ENCODE results near the gene PELI2.

The PELI2 gene

DNA sequence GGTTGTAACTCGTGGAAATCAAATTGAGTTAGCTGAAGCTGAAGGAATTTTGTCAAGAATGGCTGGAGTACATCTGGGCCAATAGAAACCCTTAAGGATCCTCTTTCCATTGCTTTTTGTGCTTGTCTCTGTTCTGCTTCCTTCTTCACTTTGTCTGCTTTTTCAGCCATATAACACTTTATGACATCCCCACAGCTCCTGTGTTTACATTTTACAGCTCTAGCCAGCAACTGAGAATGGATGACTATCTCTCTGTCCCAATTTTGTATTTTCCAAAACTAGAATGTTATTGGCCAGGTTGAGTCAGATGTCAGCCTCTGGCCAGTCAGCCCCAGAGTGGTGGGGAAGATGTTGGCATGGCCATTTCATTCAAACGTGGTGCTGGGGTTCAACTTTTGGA lies 57.6 kb downstream of the PELI2 start:
- DNase-seq: no peak

DNA sequence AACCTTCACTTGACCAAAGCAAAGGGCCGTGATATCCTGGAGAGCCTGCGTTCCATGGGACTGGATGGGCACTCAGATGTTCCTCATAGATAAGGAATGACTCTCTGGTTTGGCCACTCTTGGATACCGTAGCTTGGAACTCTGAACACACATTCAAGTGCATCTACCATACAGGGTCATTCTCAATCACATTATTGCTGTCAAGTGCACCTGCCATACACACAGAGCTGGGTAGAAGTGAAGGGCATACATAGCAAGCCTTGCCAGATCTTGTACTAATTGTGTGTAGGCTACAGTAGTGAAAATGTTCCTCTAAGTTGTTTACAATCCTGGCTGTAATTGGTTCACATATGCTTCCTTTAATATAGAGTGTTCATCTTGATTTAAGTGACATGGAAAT lies 58.3 kb downstream of the PELI2 start:
- no peak for DNase-seq

DNA sequence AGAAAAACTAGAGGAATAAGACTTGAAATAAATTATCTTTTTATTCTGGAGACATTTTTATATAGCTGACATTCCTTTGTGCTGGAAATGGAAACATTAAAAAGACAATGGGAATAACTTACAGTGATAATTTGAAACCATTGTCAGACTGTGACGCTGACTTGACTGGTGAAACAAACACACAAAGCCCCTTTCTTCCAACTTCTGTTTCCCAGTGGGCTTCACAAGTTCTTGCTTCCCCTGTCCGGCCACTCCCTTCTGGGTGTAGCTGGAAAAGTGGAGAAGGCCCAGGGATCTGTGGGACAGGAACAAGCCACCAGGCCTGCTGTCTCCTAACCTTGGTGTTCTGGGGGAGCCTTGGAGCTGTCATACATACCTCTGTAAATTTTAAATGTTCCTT lies 58.8 kb downstream of the PELI2 start:
- DNase-seq: no peak

DNA sequence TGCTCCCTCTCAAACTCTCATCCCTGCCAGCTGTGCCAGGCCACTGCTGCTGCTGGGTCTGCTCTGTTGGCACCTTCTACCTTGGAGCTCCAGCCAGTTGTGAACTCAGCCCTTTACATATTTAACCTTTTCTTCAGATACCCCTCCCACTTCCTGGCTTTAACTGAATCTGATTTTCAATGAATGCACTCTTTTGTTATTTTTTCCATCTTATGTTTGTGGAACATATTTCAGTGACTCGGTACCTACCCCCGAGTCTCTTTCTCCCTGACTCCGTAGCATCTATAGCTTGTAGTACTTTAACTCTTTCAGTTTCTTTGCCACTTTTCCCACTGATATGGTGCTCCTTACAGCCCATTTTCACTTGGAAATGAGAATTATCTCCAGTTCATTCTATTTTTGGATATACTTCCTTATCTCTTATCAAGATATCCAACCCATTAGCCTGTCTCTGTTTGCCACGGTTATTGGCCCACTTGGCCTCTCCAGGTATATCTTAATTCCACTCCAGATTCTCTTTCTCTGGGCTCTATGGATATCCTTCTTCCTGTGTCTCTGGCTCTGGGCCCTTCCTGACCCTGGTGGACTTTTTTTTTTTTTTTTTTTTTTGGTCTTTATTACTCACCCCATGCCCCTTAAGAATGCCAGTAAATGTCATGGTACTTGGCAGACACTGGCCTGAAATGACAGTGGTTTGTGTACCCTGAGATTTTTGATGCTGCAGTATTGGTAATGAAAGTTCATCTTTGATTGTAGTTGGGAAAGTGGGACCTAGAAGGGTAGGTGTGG lies 62.7 kb downstream of the PELI2 start:
- no peak for DNase-seq

DNA sequence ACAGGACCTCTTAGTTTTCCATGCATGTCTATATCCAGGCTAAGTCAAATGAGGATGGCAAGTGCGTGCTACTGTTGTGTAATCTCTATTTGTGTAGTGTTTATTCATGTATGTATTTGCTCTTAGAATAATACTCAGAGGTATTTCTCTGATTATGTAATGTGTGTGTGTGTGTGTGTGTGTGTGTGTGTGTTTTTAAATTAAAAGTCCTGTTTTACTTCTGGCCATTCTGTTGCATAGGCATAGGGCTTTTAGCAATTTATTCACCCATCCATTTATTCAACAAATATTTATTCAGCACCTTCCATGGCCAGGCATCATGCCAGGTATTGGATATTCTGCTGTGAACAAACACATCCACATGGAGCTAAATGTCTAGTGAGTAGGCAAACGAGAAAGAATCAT lies 63.5 kb downstream of the PELI2 start:
- no peak for DNase-seq

DNA sequence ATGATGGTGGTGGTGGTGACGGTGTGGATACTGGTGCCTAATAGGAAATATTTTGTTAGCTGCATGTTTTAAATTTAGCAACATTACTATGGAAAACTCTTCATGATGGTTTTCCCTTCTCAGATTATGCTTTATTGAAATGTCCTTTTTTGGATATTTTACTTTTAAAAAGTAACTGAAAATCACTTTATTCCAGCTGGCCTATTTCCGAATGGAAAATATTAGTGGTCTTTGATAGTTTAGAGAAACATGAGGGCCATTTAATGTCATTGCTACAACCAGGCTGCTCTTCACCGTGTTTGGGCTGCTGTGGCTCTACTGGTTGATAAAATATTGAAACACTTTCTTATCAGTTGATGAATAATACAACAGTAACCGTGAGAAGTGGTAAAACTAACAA lies 64.2 kb downstream of the PELI2 start:
- no peak for DNase-seq

DNA sequence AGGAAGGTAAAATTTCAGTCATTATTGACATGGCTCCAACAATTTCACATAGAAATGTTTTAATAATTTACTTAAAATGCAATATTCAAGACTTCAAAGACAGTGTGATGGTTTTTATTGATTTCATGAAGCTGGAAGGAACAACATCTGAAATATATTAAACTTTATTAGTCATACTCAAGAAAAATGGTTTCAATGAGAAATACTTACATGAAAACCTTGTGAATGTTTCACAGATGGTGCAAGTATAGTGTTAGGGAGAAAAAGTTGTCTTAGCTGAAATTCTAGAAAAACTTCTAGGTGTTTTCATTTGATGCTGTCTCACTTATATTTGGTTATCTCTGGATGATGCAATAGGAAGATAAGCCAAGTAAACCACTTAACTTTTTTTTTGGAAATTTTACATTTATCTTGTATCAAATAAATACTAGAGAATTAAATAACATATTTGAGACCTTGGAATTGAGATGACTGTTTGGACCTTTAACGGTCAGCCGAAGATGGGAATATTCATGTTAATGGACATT lies 65.5 kb downstream of the PELI2 start:
- no peak for DNase-seq

DNA sequence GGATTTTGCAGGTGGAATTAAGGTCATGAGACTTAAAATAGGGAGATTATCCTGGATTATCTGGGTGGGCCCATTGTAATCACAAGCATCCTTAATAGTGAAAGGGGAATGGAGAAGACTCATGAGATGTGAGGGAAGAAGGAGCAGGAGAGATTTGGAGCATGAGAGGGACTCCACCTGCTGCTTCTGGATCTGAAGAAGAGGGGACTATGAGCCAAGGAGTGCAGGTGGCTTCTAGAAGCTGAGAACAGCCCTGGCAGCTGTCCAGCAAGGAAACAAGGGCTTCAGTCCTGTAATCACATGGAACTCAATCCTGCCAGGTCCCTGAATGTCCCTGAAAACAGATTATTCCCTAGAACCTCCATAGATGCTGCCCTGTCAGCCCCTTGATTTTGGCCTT lies 67.8 kb downstream of the PELI2 start:
- DNase-seq: no peak

DNA sequence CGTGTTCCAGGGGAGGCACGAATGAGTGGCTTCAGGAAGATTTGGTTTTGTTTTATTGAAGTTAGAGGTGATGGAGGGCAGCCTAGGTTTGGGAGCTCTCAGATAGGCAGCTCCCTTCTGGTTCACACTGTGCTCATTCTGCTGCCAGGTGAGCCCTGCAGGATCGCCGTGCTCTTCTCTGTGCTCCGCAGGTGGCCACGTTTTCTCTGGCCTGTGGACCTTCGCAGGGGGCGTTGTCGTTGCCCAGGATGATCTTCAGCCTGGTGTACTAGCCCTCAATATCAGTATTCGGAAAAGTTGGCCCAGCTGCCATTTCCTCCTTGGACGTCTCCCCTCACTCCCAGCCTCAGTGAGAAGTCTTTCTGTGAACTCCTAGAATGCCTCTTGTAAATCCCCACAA lies 69.5 kb downstream of the PELI2 start:
- DNase-seq: no peak

DNA sequence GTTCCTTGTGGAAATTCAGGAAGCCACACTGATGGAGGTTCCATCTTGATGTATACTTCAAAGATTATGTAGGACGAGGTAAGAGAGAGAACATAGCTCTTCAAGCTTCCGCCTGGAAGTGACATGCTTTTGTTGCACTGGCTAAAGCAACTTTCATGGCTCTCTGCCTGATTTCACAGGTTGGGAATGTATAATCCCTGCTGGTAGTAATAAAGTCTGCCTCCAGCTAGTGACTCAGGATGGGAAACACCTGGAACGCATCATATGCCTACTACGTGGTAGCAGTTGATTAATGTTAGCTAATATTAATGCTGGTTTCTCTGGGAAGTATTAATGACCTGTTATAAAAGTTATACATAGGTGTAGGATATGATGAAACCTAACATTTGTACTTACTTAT lies 71.1 kb downstream of the PELI2 start:
- no peak for DNase-seq

DNA sequence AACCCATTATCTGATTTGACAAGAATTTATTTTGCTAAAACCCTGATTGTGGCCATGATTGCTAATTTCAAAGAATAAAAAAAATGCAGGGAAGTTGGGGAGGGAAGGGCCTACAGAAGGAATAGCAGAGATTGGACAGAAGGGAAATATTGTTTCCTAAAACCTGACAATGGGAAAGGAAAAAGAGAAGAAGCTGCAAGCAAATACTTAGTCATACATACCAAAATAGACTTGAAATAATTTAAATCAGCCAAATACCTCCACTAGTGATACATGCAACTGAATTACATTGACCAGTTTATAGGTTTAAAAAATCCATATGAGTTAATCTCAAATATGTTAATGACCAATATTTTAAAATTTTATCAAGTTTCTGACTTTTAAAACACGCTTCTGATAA lies 75.1 kb downstream of the PELI2 start:
- DNase-seq: no peak

DNA sequence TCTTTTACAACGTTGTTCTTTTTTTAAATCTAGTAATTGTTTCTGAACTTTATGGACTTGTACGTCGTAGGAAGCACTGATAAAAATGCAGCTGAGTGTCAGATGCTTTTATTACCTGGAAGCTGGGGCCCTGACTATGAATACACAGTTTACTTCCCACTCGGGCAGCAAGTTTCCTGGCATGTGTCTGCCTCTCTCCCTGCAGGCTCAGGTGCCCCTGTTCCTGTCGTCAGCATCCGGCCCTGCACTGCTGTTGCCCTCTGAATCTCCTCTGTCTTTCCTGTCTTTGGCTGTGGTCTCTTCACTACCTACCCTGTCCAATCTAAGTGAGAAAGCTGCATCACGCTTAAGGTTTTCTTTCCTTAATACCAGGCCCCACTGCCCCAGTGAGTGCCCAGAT lies 75.8 kb downstream of the PELI2 start:
- no peak for DNase-seq

DNA sequence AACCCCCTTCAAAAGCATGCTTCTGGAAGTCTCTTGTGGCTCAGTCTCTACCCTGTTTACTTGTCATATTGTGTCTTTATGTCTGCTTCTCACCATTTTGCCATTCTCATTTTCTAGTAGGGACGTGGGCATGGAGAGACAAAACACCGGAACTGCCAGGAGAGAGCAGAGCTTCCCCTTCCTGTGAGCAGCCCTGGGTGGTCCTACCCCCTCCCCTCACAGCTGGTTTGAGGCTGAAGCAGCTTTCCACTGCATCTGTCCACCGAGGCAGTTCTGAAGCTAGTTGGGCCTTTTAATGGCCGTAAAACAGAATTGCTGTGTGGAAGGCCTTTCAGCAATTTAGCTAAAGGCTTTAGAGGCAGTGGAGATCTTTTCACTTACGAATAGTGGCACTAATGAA lies 77.0 kb downstream of the PELI2 start:
- no peak for DNase-seq

DNA sequence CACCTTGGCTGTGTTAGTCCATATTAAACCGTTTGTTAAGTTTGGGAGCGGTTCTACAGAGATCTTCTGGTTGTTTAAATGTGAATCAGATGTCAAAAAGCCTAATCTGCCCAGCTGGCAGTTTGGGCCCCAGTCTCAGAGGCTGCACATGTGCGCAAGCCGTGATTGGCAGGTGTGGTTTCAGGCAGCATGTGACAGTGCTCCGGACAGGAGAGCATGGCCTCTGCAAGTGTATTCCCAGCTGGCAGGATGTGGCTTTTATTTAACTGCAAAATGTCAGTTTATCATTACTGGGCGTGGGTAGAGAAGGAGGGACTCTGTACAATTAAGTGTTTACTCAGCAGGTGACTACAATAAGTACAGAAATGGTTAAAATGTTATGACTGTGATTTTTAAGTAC lies 77.5 kb downstream of the PELI2 start:
- no peak for DNase-seq

DNA sequence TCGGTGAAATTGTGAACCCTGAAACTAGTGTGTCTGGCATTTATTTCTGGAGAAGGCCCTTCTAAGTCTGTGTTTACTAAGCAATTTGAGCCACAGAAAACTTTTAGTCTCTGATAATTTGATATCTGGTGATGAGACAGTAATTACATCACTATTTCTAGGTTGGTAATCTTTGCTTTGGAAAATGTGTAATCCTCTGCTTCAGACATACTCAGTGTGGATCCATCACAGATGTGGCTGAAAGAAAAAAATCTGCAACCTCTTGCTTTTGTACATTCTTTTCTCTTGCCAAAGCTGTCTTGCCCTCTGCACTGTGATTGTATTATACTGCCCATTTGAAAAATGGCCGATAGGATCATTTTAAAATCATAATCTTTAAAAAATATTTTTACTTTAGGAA lies 78.1 kb downstream of the PELI2 start:
- DNase-seq: no peak

DNA sequence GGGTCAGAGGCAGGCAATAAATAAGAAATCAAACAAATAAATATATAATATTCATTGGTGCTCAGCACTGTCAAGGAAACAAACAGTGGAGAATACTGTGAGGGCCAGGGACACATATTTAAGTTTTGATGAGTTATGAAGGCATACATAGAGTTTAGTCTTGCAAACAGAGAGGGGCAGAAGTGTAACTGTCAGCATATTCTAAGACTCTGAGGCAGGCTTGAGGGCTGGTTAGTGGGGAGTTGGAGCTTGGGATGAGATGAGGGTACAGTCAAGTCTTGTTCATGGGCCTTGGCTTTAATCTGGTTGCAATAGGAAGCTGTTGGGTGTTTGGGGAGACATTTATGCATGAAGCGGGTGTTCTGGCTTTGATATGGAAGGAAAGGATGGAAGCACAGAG lies 78.9 kb downstream of the PELI2 start:
- no peak for DNase-seq

DNA sequence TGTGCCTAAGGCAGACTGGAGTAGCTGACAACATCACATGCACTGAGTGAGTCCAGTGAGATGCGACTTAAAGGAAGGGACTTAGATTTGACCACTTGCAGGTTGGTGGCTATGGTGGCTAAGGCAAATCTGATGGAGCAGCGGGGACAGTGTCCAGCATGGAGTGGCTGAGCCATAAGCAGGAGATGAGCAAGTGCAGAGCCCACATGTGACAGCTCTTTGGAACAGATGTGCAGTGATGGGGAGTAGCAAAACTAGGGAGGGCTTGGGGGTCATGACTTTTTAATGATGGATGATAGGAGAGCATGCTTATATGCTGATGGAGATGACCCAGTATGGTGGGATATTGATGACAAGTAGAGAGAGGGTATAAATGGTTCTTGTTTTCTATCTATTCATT lies 80.2 kb downstream of the PELI2 start:
- no peak for DNase-seq

DNA sequence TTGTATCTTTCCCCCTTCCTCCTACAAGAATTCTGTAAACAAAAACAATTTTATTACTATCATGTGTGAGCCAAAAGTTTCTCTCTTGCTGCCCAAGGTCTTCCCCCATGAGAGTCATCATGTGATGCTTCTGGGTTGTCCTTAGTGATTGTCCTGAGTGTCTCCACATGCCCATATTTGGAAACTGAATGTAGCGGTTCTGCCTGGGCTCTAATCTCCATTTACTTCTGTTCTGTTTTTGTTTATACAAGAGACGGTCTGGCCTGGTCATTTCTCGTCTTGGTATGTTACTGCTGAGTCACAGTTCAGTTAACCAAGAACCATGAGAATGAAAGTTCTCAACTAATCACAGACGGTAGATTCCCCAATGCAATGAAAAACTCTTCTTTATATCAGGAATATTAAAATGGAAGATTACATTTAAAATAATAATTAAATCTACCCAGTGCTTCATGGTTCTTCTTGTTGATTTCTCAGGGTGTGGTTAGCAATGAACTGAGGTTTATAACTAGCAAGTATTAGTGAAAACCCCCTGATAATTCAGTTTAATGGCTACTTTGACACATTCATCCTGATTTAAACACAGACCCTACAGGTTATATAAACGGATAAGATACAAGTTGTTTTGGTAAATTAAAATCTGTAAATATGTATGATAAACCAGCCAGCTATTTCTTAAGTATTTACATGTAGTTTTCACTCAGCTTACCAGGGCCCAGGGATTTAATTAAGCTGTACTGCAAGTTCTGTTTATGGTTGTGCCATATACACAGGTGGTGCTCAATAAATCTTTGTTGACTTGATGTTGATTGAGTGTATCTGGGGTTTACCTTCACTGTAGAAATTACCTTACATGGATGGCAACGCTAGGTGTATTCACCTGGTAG lies 81.1 kb downstream of the PELI2 start:
- DNase-seq: no peak

DNA sequence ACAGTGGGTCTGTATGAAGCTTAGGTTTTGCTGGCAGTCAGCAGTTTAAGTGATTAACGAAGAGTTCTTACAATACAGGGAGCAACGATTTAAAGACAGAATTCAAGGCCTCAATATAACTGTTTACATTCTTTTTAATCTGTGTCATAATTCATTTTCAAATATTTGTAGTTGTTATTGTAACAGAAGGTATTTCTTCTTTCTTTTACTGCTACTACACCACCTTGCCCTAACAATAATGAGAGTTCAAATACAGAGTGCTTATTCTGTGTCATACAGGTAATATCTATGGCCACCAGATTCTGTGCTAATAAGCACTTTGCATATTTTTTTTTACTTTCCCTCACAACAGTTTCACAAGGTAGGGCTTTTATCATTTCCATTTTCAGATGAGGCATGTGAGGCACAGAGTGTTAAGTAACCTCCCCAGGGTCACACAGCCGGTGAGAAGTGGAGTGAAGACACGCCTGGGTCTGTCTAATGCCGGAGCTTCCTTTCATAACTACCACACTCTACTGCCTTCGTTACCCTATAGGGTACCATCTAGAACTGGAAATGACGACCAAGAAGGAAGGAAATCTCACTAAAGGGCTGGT lies 81.9 kb downstream of the PELI2 start:
- DNase-seq: no peak

DNA sequence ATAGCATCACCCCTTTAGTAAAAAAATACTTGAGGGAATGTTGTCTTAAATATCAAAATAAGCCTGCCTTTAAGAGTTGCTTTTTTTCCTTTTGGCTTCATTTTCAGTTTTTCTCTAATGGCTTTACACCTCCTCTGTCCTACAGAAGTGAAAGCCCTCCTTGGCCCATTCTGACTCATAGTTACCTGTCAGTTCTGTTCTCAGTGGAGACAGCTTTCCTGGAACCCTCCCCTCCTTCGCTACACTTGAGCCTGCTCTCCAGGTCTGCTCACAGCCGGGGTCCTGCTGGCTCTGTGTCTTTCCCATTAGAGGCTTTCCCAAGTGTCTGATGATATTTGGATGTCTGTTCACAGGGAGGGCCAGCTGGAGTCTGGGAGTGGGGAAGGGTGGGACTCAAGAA lies 84.0 kb downstream of the PELI2 start:
- DNase-seq: no peak

DNA sequence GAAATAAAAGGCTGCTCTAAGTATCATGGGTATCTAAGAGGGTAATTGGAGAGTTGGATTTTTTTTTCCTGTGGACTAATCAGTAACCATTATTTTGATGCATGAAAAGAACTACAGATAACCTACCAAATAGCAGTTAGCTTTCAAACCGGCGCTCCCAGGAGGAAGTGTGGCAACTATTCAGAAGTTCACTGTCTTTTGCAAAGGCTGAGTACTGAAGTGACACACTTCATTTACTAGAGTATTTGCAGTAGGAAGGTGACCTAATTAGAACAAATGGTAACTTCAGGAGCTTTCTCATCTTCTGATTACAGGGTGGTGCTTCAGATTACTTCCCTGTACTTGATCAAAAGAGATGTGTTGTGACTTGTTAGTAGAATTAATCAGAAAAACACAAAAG lies 87.7 kb downstream of the PELI2 start:
- DNase-seq: peak; percentile 72 to 81

DNA sequence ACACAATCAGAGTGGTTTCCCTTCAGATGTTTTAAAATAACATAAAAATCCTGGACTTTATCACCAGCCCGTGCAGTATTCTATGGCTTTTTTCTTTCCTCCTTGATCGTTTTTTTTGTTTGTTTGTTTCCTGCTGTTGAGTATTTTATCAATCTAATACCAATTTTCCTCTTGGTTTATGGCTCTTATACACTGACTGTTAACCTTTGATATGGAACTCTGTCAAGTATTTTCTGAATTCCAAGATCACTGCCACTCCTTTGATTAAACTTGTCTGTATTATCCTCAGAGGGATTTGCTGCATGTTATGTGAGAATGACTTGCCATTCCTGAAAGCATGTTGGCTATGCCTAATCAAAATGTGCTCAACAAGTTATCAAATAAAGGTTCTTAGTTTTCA lies 88.4 kb downstream of the PELI2 start:
- DNase-seq: no peak

DNA sequence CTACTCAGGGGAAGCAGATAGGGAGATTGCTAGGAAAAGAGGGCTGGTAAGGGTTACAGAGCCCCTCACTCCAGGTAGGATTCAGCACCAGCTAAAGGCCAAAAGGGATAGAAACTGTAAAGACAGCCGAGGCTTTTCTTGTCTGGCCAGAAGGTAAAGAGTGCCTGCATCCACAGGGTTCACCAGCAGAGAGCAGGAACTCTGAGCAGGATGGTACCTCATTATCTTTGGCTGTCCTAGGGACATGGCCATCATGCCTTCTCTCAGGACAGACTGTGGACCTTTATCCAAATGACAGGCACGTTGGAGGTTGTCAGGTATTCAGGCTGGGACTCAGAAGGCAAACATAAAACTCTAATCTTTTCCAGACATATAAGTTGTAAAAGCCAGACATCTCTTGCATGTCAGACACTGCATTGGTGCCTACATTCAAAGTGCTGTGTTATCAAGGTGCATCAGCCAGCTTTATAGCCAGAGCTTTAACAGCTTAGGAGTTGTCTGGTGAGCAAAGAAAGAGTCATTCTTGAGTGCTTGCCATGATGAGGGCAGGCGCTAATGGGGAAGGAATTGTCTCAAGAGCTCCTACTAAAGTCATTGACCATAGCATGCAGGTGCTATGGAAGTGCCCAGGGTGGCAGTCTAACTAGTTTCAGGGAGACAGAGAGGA lies 89.5 kb downstream of the PELI2 start:
- DNase-seq: no peak
